Measurements from ENCODE around the gene ARID3B.
"Not testable (repeated sequence)": the region's sequence is repeated elsewhere in the genome, so short reads cannot be mapped to it uniquely, and the experiment has no call there.

Gene ARID3B

DNA sequence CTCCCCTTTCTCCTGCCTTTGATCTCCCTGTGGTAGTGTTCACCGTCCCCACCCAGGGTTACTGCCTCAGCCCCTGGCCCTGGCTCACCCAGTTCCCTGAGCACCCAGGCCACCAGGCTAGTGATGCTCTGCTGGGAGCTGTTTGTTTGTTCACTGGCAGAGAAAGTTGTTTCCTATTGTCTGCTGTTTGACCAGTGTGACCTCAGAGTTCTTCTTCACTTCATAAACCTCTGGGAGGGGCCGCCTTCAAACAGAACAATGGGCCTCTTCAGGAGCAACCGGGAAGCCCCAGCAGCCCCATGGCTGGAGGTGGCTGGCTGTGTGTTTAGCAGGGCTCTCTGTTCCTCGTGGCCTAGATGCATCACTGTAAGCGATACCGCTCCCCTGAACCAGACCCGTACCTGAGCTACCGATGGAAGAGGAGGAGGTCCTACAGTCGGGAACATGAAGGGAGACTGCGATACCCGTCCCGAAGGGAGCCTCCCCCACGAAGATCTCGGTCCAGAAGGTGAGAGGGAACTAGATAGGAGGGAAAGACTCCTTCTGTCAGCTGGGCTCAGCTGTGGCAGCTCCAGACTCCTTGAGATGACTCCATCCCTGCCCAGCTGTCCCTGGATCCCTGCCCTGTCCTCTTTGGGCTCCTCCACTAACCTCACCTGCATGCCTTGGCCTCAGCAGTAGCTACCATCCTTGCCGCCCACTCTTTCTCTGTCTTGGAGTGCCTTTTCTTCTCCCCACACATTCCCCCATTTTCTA is 78.0 kb downstream of the ARID3B start:
- no peak for DNase-seq (ENCODE audit: low read depth in 4 of 4, low spot score in 1 of 4)

DNA sequence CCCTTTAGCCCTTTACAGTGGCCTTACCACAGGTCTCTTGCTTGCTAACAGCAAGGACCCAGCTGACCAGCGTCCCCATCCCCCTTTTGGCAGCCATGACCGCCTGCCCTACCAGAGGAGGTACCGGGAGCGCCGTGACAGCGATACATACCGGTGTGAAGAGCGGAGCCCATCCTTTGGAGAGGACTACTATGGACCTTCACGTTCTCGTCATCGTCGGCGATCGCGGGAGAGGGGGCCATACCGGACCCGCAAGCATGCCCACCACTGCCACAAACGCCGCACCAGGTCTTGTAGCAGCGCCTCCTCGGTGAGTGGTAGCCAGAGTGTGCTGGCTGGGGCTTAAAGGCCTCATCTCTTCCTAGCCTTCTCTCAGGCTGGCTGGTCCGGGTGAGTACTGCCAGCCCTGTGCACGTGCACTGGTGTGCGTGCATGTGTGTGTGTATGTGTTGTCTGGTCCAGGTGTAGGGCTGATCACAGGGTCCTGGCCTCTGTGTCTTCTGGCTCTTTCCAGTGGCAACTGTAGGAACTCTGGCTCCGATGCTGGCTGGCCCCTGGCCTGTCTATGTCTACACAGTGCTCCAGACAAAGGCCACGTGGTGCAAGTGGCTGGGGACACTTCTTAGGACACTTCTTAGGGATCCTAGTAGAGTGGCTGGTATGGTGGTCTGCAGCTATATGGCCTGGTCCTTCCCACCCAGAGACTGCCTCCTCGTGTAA is 79.1 kb downstream of the ARID3B start:
- no peak for DNase-seq (ENCODE audit: low read depth in 4 of 4, low spot score in 1 of 4)

DNA sequence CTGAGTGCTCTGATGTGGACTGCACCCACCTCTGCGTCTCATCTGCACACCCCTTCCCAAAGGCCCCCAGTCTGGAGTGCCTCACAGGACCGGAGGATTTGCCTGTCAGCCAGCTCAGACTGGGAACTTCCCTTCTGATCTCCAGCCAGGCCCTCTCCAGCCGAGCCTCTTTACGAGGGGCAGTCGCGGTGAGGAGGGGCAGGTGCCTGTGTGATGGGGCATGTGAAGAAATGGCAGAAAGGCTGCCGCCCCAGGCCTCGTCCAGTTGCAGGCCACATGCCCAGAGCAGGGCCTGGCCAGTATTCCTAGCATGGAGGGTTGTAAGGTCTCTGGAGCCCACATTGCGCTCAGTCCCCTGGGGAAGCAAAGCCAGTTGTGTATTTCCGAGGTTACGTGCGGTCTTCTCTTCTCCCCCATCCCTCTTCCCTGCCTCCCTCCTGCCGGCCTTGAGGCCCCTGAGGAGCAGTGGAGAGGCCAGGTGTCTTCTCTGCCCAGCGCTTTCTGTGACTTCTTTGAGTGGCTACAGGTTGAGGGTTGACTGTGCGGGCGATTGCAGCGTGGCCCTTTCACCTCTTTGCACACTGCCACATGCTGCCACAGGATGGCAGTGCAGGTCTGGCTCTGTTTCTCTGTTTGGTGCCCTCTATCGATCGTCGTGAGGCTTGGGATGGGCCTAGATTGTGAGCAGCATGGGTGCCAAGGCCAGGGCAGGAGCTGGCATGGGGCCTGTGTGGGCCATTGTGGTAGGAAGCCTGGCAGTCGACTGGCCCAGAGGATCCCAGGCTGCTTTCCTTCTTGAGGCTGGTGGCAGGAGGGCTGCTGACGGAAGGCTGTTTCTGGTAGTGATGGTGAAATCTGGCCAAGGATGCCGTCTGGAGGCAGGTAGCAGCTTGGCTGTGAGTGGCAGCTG is 79.9 kb downstream of the ARID3B start:
- peak; percentile 45 to 64 (median 58) for DNase-seq (ENCODE audit: low read depth in 4 of 4, low spot score in 1 of 4)

DNA sequence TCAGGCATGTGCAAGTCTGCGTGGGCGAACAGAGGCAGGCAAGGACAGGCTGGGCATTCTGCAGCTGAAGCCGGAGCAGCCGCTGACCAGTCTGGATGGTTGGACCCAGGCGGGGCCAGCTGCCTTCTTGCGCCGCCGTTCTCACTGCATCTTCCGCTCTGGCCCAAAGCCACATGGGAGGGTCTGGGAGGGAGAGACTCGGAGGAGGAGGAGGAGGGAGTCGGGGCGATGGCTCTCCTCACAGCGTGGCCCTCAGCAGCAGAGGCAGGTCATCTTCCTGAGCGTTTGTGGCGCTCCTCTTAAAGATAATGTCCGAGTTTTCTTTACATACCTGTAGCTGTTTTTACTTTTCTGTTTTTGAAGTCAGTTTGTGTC is 80.5 kb downstream of the ARID3B start:
- DNase-seq (ENCODE audit: low read depth in 4 of 4, low spot score in 1 of 4): no peak

DNA sequence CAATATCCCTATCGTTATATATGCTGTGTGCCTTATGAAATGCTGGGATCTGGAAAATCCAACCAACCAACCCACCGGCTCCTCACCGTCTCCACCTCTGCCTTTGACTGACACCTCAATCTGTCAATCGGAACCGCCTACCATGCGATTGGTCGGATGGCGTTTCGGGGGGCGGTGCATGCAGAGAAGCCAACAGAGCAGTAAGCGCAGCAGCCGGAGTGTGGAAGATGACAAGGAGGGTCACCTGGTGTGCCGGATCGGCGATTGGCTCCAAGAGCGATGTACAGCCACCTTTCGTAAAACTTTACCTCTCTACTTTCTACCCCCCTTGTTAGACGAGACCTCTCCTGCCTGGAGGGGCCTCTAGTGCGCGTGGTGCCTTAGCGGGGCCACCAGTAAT is 80.9 kb downstream of the ARID3B start:
- DNase-seq (ENCODE audit: low read depth in 4 of 4, low spot score in 1 of 4): no peak

DNA sequence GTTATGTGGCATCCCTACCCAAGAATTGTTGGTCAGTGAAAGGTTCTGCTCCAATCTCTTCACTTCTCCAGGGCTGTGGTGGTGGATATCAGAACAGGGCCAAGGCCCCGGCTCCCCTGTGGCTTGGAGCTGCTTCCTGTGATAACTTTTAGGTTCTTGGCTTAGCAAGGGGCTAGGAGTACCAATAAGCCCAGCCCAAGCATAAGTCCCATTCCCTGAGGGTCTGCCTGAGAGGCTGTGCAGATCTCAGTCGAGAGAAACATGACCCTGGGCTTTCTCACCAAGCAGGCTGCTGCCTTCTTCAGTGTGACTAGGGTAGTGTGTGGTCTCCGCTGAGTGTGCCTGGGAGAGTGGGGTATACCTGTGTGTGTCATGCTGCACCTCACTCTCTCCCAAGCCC is 81.7 kb downstream of the ARID3B start:
- DNase-seq (ENCODE audit: low read depth in 4 of 4, low spot score in 1 of 4): no peak

DNA sequence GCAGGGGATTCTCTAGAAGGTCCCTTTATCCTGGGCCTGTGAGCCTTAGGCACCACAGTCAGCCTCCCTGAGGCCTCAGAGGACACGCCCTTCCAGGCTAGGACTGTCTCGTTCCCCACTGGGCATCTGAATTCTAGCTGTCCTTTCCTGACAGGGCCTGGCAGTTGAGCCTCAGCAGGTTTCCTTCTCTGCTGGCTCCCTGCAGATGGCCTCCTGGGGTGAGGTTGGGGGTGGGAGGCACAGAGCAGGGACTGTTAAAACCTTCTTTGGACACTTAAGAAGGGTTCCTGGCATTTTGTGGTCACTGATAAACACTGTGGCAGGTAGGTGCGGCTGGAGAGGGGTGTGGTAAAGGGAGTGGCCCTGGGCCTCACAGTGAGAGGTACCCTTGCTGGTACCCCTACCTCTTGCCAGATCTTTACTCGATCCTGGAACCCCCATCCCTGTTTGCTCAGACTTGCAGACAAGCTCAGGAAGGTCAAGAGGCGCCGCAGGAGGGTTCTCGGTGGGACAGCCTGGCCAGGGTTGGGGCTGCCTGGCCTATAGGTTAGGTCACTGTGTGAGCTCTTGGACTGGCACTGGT is 83.1 kb downstream of the ARID3B start:
- DNase-seq (ENCODE audit: low read depth in 4 of 4, low spot score in 1 of 4): no peak

DNA sequence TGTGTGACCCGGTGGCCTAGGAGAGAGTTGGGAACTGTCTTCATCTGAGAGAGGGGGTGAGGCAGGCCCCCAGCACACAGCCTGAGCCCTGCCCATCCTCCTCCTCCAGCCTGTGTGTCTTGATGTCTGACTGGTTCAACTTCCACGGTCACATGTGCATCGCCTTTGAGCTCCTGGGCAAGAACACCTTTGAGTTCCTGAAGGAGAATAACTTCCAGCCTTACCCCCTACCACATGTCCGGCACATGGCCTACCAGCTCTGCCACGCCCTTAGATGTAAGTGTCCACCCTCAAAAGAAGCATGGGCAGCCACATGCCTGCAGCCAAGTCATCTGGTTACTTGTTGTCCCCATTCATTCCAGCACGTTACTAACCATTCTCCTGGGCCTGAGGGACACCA is 84.7 kb downstream of the ARID3B start:
- DNase-seq (ENCODE audit: low read depth in 4 of 4, low spot score in 1 of 4): no peak

DNA sequence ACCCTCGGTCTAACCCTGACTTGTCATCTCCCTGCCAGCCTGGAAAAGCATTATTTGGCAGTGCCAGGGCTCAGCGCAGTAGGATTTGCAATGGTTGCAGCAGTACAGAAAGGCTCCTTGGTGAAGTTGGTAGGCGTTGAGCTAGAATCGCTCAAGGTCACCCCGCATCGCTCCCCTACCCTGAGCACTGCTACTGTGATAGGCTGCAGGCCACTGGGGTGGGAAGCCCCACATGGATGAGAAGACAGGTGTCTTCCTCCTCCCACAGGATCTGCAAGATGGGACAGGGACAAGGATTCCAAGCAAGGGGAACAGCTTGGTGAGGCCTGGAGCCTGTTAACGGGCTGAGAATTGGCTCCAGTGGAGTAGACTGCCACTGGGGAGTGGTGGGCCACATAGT is 85.3 kb downstream of the ARID3B start:
- DNase-seq (ENCODE audit: low read depth in 4 of 4, low spot score in 1 of 4): no peak

DNA sequence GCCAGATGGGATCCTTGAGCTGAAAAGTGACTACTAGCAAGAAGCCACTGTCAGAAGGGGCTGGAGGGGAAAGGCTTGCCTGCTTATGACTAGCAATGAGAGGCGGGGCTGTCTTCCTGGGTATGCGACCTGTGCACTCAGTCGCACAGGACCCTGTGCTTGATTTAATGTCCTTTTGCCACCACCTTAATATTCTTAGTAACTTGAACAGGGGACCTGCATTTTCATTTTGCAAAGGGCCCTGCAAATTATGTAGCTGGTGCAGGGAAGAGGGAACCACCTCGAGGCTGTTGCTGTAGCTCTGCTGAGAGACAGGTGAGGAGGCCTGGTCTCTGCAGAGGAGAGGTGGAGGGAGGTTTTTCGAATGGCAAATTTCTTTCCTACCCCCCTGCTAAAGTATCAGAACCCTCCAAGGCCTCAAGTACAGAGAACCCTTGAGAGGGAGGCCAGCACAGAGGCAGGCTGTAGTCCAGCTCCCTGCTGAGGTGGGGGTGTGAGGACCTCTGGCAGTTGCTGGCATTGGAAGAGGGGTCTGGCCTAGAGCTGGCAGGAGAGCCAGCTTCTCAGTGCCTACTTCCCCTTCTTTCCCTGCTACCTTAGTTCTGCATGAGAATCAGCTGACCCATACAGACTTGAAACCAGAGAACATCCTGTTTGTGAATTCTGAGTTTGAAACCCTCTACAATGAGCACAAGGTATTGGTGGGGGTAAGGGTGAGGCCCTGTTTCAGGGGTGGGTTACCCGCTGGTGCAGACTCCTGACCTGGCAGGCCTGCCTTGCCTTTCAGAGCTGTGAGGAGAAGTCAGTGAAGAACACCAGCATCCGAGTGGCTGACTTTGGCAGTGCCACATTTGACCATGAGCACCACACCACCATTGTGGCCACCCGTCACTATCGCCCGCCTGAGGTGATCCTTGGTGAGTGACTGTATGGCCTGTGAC is 86.0 kb downstream of the ARID3B start:
- DNase-seq (ENCODE audit: low read depth in 4 of 4, low spot score in 1 of 4): no peak

DNA sequence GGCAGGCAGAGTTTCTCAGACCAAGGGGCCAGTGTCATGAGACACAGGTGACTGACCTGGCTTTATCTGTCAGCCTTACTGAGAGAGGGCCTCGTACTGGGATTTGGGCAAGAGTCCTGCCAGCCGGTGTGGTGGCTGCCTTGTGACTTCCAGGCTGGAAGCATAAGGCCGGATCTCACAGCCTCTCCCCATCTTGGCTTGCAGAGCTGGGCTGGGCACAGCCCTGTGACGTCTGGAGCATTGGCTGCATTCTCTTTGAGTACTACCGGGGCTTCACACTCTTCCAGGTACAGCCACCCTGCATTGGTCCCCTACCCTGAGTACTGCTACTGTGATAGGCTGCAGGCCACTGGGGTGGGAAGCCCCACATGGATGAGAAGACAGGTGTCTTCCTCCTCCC is 86.7 kb downstream of the ARID3B start:
- DNase-seq (ENCODE audit: low read depth in 4 of 4, low spot score in 1 of 4): no peak

DNA sequence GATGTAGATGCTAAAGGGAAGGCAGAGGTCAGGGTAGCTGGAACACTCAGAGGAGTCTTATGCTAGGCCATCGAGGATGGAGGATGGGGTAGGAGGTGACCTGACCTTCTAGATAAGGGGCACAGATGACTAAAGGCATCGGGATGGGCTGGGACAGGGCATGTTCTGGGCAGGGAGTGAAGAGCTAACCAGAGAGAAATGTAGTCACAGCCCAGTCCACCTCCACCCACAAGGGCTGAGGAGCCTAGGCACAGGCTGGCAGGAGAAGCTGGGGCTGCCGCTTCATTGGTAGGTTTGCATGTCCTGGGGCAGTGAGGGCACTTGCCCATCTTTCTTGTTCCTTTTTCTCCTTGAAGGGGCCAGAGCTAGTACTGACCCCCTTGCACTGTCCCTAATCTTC is 87.2 kb downstream of the ARID3B start:
- DNase-seq (ENCODE audit: low read depth in 4 of 4, low spot score in 1 of 4): no peak

DNA sequence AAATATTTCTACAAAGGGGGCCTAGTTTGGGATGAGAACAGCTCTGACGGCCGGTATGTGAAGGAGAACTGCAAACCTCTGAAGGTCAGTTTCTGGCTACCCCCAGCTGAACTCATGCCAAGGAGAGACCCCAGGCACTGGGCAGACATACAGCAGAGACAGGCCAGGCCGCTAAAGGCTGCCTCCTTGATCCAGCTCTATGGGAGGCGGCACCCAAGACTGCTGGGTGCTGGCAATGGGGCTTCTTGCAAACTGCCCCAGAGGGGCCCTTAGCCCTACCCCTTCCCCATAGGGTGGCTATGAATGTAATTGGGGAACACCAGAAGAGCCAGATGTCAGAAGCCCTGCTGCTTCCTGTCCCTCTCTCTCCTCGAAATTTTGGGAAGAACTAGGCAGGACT is 87.9 kb downstream of the ARID3B start:
- no peak for DNase-seq (ENCODE audit: low read depth in 4 of 4, low spot score in 1 of 4)

DNA sequence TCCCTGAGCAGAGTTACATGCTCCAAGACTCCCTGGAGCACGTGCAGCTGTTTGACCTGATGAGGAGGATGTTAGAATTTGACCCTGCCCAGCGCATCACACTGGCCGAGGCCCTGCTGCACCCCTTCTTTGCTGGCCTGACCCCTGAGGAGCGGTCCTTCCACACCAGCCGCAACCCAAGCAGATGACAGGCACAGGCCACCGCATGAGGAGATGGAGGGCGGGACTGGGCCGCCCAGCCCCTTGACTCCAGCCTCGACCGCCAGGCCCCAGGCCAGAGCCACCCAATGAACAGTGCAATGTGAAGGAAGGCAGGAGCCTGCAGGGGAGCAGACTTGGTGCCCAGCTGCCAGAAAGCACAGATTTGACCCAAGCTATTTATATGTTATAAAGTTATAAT is 88.7 kb downstream of the ARID3B start:
- DNase-seq (ENCODE audit: low read depth in 4 of 4, low spot score in 1 of 4): not testable (repeated sequence)

DNA sequence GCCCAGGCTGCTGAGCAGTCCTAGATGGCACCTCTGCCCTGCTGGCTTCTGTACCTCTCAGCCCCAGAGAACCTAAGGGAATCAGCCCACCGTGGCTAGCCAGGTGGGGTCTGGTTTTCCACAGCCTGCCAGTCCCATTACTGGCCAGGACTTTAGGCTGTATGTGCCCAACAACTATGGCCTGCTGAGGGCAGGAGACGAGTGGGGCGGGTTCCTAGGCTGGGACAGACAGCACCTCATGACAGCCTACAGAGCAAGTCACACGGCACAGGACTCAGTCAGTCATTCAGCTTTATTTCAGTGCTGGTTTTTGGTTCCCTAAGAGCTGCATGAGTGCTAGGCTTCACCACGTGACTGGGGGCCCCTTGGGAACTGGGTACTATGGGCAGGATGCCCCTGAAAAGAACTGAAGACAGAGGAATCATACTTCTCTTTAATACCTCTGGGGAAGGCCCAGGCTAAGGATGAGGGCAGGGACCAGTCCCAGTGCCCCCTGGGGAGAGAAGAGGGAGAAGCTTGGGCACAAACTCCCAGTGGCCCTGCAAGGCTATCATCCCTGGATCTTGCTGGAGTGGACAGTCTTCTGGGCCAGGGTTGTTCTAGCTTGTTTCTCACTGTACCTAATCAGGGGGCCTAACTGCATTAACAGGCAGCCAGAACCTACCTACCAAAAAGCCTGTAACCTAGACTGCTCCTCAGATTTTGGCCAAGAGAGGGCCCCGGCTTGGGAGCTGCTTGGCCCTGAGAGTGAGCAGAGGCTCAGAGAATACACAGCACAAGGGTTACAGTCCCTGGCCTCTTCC is 89.5 kb downstream of the ARID3B start:
- no peak for DNase-seq (ENCODE audit: low read depth in 4 of 4, low spot score in 1 of 4)

DNA sequence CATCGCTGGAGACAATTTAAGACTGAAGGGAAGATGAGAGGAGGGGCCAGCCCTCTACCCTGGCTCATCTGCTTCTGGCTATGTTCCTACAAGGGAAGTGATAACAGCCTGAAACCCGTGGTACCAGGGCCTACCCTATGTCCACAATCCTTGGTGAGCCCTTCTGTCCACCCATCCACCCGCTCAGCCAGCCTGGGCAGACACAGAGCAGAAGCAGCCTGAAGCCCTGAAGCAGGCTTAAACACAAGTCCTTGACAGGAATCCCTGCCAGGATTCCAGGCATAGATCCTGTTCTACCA is 90.0 kb downstream of the ARID3B start:
- no peak for DNase-seq (ENCODE audit: low read depth in 4 of 4, low spot score in 1 of 4)

DNA sequence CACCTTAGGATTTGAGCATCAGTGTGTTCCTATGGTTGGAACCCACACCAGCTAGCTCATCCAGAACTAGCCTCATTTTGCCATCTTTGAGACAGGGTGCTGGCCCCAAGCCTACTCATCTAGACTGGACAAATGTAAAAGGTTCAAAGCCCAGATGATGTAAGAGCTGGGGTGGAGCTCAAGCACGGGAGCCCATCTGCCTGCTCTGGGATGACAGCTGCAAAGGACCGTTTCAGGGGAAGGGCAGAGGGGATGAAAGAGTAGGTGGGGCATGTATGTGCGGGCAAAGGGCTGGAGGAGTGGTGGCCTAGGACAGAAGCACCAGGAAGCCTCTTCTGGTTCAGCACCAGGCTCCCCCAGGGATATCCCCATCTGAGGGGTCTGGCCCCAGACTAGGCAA is 90.4 kb downstream of the ARID3B start:
- no peak for DNase-seq (ENCODE audit: low read depth in 4 of 4, low spot score in 1 of 4)

DNA sequence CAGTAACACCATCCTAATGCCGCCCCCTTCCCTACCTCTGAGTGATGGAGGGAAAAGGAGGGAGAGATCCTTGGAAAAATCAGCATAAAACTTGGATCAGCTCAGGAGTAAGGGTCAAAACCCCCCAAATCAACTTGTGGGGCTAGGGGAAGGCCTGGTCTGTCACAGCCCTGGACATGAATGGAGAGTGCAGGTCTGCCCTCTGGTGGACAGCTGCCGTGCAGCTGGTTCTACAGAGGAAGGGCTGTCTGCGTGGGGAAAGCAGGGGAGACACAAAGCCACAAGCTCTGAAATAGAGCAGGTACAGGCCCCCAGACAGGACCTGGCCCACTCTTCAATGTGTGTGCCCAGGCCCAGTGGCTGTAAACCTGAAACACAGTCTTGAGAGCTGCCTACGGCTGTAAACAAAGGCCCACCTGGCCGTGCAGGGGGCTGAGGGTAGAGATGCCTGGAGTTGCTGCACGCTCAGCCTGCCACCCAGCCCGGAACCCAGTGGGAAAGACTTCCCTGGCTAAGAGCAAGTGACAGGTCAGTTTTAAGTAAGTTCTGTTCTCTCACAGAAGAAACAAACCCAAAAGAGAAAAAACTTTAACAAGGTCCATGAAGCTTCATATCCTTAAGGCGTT is 91.0 kb downstream of the ARID3B start:
- DNase-seq (ENCODE audit: low read depth in 4 of 4, low spot score in 1 of 4): peak in 3 of 4 experiments; percentile 22 to 52 (median 22)

DNA sequence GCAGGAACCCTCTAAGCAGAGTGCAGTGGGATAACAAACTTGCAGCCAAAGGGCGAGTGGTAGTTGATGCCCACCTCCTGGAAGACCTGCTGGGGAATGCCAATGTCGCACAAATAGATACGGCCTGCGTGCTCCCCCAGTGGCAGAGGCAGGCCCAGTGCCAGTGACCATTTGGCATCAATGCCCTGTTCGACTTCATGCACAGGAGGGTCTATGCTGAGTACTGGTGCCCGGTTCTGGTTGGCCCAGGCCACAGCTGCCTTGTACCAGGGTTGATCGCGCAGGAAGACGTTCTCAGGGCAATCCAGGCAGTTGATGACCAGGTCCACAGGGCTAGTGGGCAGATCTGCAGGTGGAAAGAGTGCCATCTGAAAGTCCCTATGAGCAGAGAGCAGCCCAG is 91.6 kb downstream of the ARID3B start:
- no peak for DNase-seq (ENCODE audit: low read depth in 4 of 4, low spot score in 1 of 4)
